RWPE2 (cell line): Measurements from ENCODE around the gene DNAJB13.

Experiments used
- ATAC-seq: fragments of 200-7000 bp; cut with Tn5 transposase; 3 replicates; pipeline ENCODE4 v1.9.1; 2021; ENCODE audit warnings: low read depth
- DNase-seq: peaks from one replicate; pipeline ENCODE4 v3.0.0-alpha.2; 2020; ENCODE audit warnings: low spot score
- H3K27ac ChIP-seq: fragments of 450-650 bp; 2 replicates; pipeline ENCODE4 v1.5.1; 2017; ENCODE audit warnings: mild to moderate bottlenecking; ENCODE audit not compliant: poor library complexity, severe bottlenecking
- H3K27me3 ChIP-seq: fragments of 250-450 bp; sonication (Bioruptor Pico); 2 replicates; pipeline ENCODE4 v1.5.1; 2021; ENCODE audit warnings: mild to moderate bottlenecking, moderate library complexity; ENCODE audit not compliant: insufficient read depth, poor library complexity, severe bottlenecking
- H3K36me3 ChIP-seq: fragments of 250-450 bp; sonication (Bioruptor Pico); 2 replicates; pipeline ENCODE4 v1.5.1; 2020; ENCODE audit warnings: low read depth, mild to moderate bottlenecking, moderate library complexity
- H3K4me1 ChIP-seq: fragments of 250-450 bp; sonication (Bioruptor Pico); 2 replicates; pipeline ENCODE4 v1.5.1; 2021; ENCODE audit warnings: mild to moderate bottlenecking, moderate library complexity; ENCODE audit not compliant: insufficient read depth, poor library complexity, severe bottlenecking
- H3K4me3 ChIP-seq: fragments of 250-450 bp; sonication (Bioruptor Pico); 2 replicates; pipeline ENCODE4 v1.5.1; 2021; ENCODE audit warnings: mild to moderate bottlenecking, moderate library complexity; ENCODE audit not compliant: severe bottlenecking
- H3K9me3 ChIP-seq: fragments of 250-450 bp; sonication (Bioruptor Pico); 2 replicates; pipeline ENCODE4 v1.5.1; 2021; ENCODE audit warnings: mild to moderate bottlenecking, moderate library complexity; ENCODE audit not compliant: severe bottlenecking
- CTCF ChIP-seq: fragments of 450-650 bp; IDR thresholded peaks from one replicate; pipeline ENCODE4 v1.5.1; 2017; ENCODE audit warnings: mild to moderate bottlenecking, moderate library complexity; ENCODE audit not compliant: poor library complexity, severe bottlenecking

The DNAJB13 gene

DNA sequence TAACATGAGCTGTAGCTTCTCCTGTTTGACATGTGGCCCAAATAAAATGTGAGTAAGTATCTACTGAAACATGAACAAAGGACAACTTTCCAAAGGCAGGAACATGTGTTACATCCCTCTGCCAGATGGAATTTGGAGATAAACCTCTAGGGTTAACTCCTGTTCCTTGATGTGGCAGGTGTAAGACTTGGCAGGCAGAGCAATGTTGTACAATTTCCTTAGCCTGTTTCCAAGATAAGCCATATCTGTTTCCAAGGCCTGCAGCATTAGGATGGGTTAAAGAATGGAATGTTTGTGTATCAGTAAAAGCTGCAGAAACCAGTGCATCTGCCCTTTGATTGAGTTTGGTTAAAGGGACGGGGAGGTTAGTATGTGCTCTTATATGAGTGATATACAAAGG is 8.8 kb upstream of the DNAJB13 start:
- ATAC-seq = no peak
- Histone ChIP-seq H3K4me3 (no peak overlapping the region), H3K36me3 (no peaks in the 10 kb centered on the region), H3K4me1 (no peaks in the 10 kb centered on the region), H3K27me3 (no peaks in the 10 kb centered on the region), H3K9me3 (peaks cover 4% of the 10 kb centered on the region), H3K27ac (no peak overlapping the region)
- DNase-seq = no peak
- TF ChIP-seq CTCF = no peak

DNA sequence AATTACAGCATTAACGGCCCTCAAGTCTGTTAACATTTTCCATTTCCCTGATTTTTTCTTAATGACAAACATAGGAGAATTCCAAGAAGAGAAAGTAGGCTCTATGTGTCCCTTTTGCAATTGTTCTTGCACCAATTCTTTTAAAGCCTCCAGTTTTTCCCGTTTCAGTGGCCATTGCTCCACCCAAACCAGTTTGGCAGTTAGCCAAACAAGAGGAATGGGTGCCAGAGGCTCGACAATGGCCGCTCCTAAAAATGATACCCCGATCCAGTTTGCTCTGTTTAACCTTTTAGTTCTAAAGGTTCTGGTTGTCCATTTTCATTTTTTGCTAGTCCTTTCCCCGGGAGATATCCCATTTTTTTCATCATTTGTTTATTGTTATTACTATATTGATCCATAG is 6.7 kb upstream of the DNAJB13 start:
- H3K4me3 ChIP-seq = no peak overlapping the region
- H3K27me3 ChIP-seq = no peaks in the 10 kb centered on the region
- H3K9me3 ChIP-seq = peaks cover 4% of the 10 kb centered on the region
- no peak for ATAC-seq
- no peak overlapping the region for H3K27ac ChIP-seq
- H3K4me1 ChIP-seq = no peaks in the 10 kb centered on the region
- no peak for TF ChIP-seq CTCF
- DNase-seq = no peak
- no peaks in the 10 kb centered on the region for H3K36me3 ChIP-seq

DNA sequence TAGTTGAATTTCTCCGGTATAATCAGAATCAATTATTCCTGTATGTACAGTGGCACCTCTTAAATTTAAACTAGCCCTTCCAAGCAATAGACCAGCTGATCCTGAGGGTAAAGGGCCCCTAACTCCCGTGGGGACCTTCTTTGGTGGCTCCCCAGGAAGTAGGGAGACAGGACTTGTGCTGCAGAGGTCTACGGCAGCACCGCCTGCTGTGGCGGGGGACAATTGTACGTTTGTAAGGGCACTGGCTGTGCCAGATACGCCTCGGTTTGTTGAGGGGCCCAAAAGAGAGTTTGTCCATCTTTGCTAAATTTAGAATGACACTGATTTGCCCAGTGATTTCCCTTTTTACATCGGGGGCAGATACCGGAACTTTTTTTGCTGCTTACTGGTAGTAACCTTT is 5.9 kb upstream of the DNAJB13 start:
- no peaks in the 10 kb centered on the region for H3K36me3 ChIP-seq
- H3K27me3 ChIP-seq = no peaks in the 10 kb centered on the region
- no peaks in the 10 kb centered on the region for H3K4me1 ChIP-seq
- ATAC-seq = no peak
- no peaks in the 10 kb centered on the region for H3K9me3 ChIP-seq
- no peak for TF ChIP-seq CTCF
- H3K4me3 ChIP-seq = no peak overlapping the region
- no peak overlapping the region for H3K27ac ChIP-seq
- DNase-seq = no peak

- Histone ChIP-seq H3K4me3 (no peak overlapping the region), H3K36me3 (no peaks in the 10 kb centered on the region), H3K27me3 (no peaks in the 10 kb centered on the region), H3K9me3 (no peaks in the 10 kb centered on the region), H3K27ac (no peak overlapping the region), H3K4me1 (no peaks in the 10 kb centered on the region)
- no peak for TF ChIP-seq CTCF
- ATAC-seq (no peak), DNase-seq (no peak)
Observed at GRCh38 chr11:73945396-73945795, 5.4 kb upstream of the DNAJB13 start.

- Histone ChIP-seq H3K9me3 (no peaks in the 10 kb centered on the region), H3K4me1 (no peaks in the 10 kb centered on the region), H3K36me3 (no peaks in the 10 kb centered on the region), H3K4me3 (no peak overlapping the region), H3K27me3 (no peaks in the 10 kb centered on the region), H3K27ac (no peak overlapping the region)
- DNase-seq (no peak), ATAC-seq (no peak)
- TF ChIP-seq CTCF = no peak
Observed at GRCh38 chr11:73946798-73947458, 3.9 kb upstream of the DNAJB13 start.
